HK-2 (cell line): Measurements from ENCODE around the gene DNAJC6.

Source experiments
- DNase-seq: peaks from one replicate; pipeline ENCODE4 v3.0.0-alpha.2; 2018; ENCODE audit not compliant: unreplicated experiment

Gene DNAJC6

GRCh38 chr1:65407877-65408276, 98.5 kb downstream of the DNAJC6 start:
- peak; percentile 58 for DNase-seq

- DNase-seq = no peak
Measured at GRCh38 chr1:65409314-65409713, 100.0 kb downstream of the DNAJC6 start.

GRCh38 chr1:65409816-65410326, 100.5 kb downstream of the DNAJC6 start:
- DNase-seq = no peak

GRCh38 chr1:65412256-65412983, 103.1 kb downstream of the DNAJC6 start:
- DNase-seq = no peak

GRCh38 chr1:65412984-65413375, 103.6 kb downstream of the DNAJC6 start:
- peak; percentile 70 for DNase-seq

GRCh38 chr1:65414538-65414937, 105.2 kb downstream of the DNAJC6 start:
- no peak for DNase-seq

- no peak for DNase-seq
Measured at GRCh38 chr1:65416767-65417166, 107.4 kb downstream of the DNAJC6 start.

- no peak for DNase-seq
Measured at GRCh38 chr1:65417729-65418128, 108.4 kb downstream of the DNAJC6 start.

GRCh38 chr1:65418522-65419185, 109.3 kb downstream of the DNAJC6 start:
- no peak for DNase-seq

GRCh38 chr1:65419681-65420589, 110.6 kb downstream of the DNAJC6 start:
- peak; percentile 100 for DNase-seq

- no peak for DNase-seq
Measured at GRCh38 chr1:65420590-65421350, 111.4 kb downstream of the DNAJC6 start, which contains the start of the genes LEPR and LEPROT. Gene LEPR, plus strand, starts transcription at chr1:65420668. Its CDS starts 144,898 bp downstream, at chr1:65565566. Gene LEPROT, plus strand, starts transcription at chr1:65420668. Its CDS starts 57 bp downstream, at chr1:65420725.

- no peak for DNase-seq
Measured at GRCh38 chr1:65421351-65422025, 112.1 kb downstream of the DNAJC6 start.

GRCh38 chr1:65422241-65423203, 113.2 kb downstream of the DNAJC6 start:
- DNase-seq = peak; percentile 73

- no peak for DNase-seq
Measured at GRCh38 chr1:65423884-65424572, 114.7 kb downstream of the DNAJC6 start.

GRCh38 chr1:65424573-65424889, 115.2 kb downstream of the DNAJC6 start:
- DNase-seq = no peak

- no peak for DNase-seq
Measured at GRCh38 chr1:65425006-65425405, 115.7 kb downstream of the DNAJC6 start.

- DNase-seq = peak; percentile 67
Measured at GRCh38 chr1:65425697-65426096, 116.4 kb downstream of the DNAJC6 start.

GRCh38 chr1:65429078-65429477, 119.7 kb downstream of the DNAJC6 start:
- DNase-seq = no peak

- DNase-seq = peak; percentile 51
Measured at GRCh38 chr1:65429806-65430205, 120.5 kb downstream of the DNAJC6 start.
